HG03045 (cell line): ENCODE data around the gene EMC1.
"Not testable (repeated sequence)": the region's sequence is repeated elsewhere in the genome, so short reads cannot be mapped to it uniquely, and the experiment has no call there.

Source experiments
- ATAC-seq: cut with Tn5 transposase; IDR thresholded peaks from one replicate; pipeline ENCODE4 v1.9.1; 2021; ENCODE audit warnings: mild to moderate bottlenecking, moderate library complexity; ENCODE audit not compliant: unreplicated experiment

The EMC1 gene

DNA sequence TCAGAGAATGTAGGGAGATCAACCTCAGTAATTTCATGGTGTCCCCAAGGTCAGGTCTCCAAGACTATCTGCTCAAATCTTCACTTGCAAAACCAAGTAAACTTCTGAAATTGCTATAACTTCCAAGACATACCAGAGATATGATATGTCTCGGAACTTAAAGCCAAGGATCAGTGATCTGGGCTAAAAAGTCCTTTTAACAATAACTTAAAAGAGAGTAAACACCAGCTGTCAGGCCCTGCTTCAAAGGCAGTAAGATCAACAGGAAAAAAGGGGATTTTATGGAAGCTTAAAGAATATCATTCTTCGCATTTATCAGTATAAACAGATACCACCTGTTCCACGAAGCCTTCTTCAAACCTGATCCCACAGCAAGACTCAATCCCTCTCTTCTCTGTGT lies 55.0 kb downstream of the EMC1 start:
- ATAC-seq = no peak

GRCh38 chr1:19193004-19193403 lies 58.3 kb downstream of the EMC1 start:
- ATAC-seq = no peak

DNA sequence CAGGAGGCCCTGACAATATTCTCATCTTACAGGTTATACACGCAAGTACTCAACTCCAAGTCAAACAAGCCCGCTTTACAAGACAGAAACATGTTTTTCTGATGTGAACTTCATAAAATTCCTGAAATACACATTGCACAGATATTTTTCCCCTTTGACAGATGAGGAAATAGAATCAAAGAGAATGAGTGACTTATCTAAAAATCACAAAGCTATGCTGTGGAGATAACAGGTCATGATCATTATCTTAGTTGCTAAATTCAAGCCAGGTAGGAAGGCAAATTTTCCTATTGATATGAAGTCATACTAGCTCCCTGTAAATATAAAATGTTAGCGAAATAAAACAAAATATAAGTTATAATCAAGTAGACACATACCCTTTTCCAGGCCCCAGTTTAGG lies 59.5 kb downstream of the EMC1 start:
- ATAC-seq = no peak

GRCh38 chr1:19190468-19190867 lies 60.9 kb downstream of the EMC1 start:
- no peak for ATAC-seq

DNA sequence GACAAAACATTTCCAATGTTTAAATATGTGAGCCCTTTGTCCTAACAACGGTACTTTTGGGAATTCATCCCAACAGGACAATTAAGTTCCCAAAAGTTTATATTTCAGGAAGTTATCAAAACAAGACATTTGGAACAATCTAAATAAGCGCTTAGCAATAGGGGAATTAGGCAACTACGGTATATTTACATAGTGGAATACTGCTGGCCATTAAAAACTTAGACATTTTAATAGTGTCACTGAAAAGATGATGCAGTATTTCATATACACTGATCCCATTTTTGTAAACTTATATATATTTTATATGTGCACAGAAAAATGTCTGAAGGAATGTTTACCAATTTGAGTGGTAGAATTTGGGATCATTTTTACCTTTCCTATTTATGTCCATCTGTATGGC lies 62.1 kb downstream of the EMC1 start:
- ATAC-seq = no peak

GRCh38 chr1:19187852-19188251 lies 63.5 kb downstream of the EMC1 start:
- ATAC-seq = no peak

GRCh38 chr1:19186001-19186400 lies 65.3 kb downstream of the EMC1 start:
- no peak for ATAC-seq

GRCh38 chr1:19182223-19182622 lies 69.1 kb downstream of the EMC1 start:
- ATAC-seq = no peak

DNA sequence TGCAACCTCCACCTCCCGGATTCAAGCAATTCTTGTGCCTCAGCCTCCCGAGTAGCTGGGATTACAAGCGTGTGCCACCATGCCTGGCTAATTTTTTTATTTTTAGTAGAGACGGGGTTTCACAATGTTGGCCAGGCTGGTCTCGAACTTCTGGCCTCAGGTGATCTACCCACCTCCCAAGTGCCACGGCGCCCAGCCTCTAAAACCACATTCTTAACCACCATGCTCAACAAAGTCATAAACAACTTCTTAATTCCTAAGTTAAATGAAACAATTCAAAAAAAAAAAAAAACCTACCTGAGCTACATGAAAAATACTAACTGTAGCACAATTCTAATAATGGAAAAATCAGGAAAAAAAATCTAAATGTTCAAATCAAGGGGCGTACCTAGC lies 71.1 kb downstream of the EMC1 start:
- ATAC-seq = not testable (repeated sequence)

DNA sequence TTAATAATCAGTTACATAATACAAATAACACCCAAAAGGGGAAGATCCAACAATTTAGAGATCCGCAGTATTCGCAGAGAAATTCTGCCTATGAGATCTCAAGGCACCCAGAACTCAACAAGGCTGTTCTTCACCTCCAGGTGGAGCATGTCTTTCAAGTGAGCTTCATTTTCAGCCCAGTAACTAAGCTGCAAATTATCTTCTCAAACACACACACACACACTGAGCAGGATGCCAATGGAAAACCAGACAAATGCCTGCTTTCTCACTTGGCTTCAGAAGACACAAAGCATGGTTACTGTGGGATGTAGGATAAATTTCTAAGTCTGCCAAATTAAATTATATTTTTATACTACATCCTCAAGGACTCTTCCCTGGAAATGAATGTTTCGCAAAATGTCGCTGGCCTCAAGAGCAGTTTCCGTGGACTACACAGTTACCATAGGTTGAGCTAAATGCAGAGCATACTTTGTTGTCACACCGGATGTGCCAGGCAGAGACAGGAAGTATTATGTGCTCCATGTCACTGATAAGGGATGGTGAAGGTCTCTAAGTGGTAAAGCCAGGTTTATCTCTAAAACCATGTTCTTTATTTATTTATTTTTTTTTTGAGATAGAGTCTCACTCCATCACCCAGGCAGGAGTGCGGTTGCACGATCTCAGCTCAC lies 71.6 kb downstream of the EMC1 start:
- no peak for ATAC-seq

DNA sequence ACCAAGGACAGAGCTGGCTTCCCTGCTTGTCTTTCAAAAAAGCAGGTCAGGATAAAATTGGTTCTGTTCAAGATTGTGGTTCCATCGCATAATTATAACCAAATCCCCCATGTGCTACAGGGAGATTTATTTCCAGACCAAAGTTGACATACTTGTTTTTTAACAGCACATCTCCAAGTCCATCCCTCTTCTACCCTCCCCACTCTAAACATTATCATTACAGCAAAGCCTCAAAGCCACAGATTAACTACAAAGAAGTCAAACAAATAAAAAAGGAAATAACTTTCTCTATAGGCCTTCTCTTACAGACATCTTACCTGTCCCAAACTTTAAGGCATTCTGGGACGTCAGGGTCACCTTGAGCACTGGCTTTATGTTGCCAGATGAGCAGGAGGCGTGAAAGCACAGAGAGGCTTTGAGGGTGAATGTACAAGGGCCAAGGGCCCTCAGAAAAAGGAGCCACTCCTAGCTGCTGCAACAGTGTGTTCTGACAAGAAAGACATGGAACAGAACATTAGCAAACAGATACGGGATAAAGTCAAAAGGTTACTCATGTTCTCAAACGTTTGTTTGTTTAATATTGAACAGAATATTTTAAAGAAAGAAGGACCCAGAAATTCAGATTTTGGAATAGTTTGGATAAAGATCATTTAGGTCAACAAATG lies 72.5 kb downstream of the EMC1 start:
- no peak for ATAC-seq

DNA sequence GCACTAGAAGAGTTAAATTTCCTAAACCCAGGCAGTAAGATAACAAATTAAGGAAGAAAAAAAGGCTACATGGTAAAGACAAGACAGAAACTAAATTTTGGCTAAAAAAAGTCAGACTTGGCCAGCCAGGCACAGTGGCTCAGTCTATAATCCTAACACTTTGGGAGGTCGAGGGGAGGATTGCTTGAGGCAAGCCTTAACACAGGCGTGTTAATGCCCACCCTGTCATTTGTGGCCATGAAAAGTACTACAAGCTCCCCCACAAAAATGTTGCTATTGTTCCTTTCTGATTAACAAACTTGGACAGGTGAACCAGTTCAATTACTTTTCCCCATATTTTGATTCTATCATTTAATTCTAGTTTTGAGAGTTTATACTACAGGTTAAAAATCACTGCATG lies 73.5 kb downstream of the EMC1 start:
- ATAC-seq = no peak

DNA sequence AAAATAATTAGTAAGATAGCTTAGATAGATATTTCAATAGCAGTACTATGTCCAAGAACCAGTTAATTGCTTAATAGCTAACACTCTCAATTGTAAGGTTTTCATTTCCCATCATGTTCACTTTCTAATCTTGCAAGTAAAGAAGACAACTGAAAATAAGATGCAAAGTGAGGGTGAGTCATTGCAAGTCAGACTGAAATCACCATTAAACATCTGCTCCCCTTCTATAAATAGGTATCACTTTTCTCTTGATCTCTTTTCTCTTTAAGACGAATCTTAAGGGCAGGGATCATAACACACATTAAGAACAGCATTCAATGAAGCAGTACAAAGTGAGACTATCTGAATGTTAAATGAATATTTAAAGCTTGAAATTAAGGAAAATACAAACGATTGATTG lies 81.7 kb downstream of the EMC1 start:
- ATAC-seq = no peak

DNA sequence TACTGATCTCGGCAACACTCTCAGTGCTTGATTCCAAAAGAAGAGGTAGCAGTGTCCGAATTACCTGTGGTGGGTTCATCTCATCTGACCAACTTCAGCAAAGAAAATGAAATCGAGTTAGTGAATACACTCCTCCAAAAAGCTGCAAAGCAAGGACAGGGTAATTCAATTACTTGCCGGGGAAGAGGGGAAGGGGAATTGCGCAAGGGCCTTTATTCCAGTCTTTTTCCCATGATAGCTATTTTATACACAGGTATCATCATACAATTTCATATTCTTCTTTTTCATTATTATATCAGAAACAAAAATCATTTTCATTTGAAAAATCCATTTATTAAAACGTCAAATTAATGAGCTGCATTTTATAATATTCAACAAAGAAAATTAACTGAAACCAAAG lies 84.2 kb downstream of the EMC1 start:
- ATAC-seq = no peak

DNA sequence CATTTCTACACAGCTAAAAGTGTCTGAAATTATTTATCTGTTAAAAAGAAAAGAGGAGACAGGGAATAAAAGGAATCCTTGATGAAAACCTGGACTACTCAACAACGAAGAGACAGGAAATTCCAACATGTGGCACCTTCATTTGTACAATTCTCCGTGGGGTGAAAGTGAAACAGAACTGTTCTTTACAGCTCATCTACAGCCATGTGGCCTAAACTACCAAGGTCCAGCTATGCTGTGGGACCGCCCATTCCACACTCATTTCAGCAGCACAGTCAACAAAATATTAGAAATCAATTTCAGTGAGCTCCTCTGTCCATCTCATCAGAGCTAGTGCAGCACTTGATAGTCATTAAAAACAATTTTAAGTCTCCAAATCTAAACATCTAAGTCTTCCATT lies 85.3 kb downstream of the EMC1 start:
- ATAC-seq = no peak
